ENCODE results near the gene PIKFYVE.

The PIKFYVE gene

GRCh38 chr2:208304695-208305094 lies 38.6 kb downstream of the PIKFYVE start:
- WGBS, 2 experiments (ENCODE audit: insufficient coverage in 2 of 2), result 97 to 100% methylated on average over 4 of the region's 4 CpGs

GRCh38 chr2:208306291-208306690 lies 40.2 kb downstream of the PIKFYVE start:
- Histone ChIP-seq H3K36me3 (ENCODE audit: control insufficient read depth, insufficient read depth, low read length) (peaks cover 59% of the 10 kb centered on the region), H3K4me3 (ENCODE audit: extremely low read depth, insufficient read depth, low read length, poor library complexity, severe bottlenecking) (no peak overlapping the region), H3K4me1 (ENCODE audit: control insufficient read depth, insufficient read depth, low read length, poor library complexity, severe bottlenecking) (no peaks in the 10 kb centered on the region), H3K9me3 (ENCODE audit: control insufficient read depth, low read length) (no peaks in the 10 kb centered on the region), H3K27ac (ENCODE audit: low read depth, low read length, severe bottlenecking) (no peak overlapping the region)
- 88 to 100% methylated on average over 1 of the region's 1 CpG for WGBS, 2 experiments (ENCODE audit: insufficient coverage in 2 of 2)

More at GRCh38 chr2:208304695-208305094, 38.6 kb downstream of the PIKFYVE start:
- no peaks in the 10 kb centered on the region for H3K9me3 ChIP-seq (ENCODE audit: control insufficient read depth, low read length)
- no peak overlapping the region for H3K4me3 ChIP-seq (ENCODE audit: extremely low read depth, insufficient read depth, low read length, poor library complexity, severe bottlenecking)
- no peaks in the 10 kb centered on the region for H3K4me1 ChIP-seq (ENCODE audit: control insufficient read depth, insufficient read depth, low read length, poor library complexity, severe bottlenecking)
- peaks cover 75% of the 10 kb centered on the region for H3K36me3 ChIP-seq (ENCODE audit: control insufficient read depth, insufficient read depth, low read length)
- H3K27ac ChIP-seq (ENCODE audit: low read depth, low read length, severe bottlenecking), result no peak overlapping the region

GRCh38 chr2:208311321-208311720 lies 45.3 kb downstream of the PIKFYVE start:
- no peaks in the 10 kb centered on the region for H3K9me3 ChIP-seq (ENCODE audit: control insufficient read depth, low read length)
- no peak overlapping the region for H3K4me3 ChIP-seq (ENCODE audit: extremely low read depth, insufficient read depth, low read length, poor library complexity, severe bottlenecking)
- no peaks in the 10 kb centered on the region for H3K4me1 ChIP-seq (ENCODE audit: control insufficient read depth, insufficient read depth, low read length, poor library complexity, severe bottlenecking)
- 83% methylated on average over 1 of the region's 2 CpGs; no CpG with 5 or more reads in 1 of the 2 experiments for WGBS, 2 experiments (ENCODE audit: insufficient coverage in 2 of 2)
- no peak overlapping the region for H3K27ac ChIP-seq (ENCODE audit: low read depth, low read length, severe bottlenecking)
- peaks cover 47% of the 10 kb centered on the region for H3K36me3 ChIP-seq (ENCODE audit: control insufficient read depth, insufficient read depth, low read length)

GRCh38 chr2:208311954-208312353 lies 45.9 kb downstream of the PIKFYVE start:
- H3K4me3 ChIP-seq (ENCODE audit: extremely low read depth, insufficient read depth, low read length, poor library complexity, severe bottlenecking), result no peak overlapping the region
- H3K9me3 ChIP-seq (ENCODE audit: control insufficient read depth, low read length), result no peaks in the 10 kb centered on the region
- 100% methylated on average over 1 to 2 of the region's 4 CpGs for WGBS, 2 experiments (ENCODE audit: insufficient coverage in 2 of 2)
- peaks cover 45% of the 10 kb centered on the region for H3K36me3 ChIP-seq (ENCODE audit: control insufficient read depth, insufficient read depth, low read length)
- no peak overlapping the region for H3K27ac ChIP-seq (ENCODE audit: low read depth, low read length, severe bottlenecking)
- H3K4me1 ChIP-seq (ENCODE audit: control insufficient read depth, insufficient read depth, low read length, poor library complexity, severe bottlenecking), result no peaks in the 10 kb centered on the region

GRCh38 chr2:208315081-208315788 lies 49.2 kb downstream of the PIKFYVE start:
- WGBS, 2 experiments (ENCODE audit: insufficient coverage in 2 of 2), result 87 to 92% methylated on average over 4 to 7 of the region's 8 CpGs
- peaks cover 10% of the 10 kb centered on the region for H3K4me1 ChIP-seq (ENCODE audit: control insufficient read depth, insufficient read depth, low read length, poor library complexity, severe bottlenecking)
- H3K4me3 ChIP-seq (ENCODE audit: extremely low read depth, insufficient read depth, low read length, poor library complexity, severe bottlenecking), result no peak overlapping the region
- peak overlapping the region; percentile 29 for H3K27ac ChIP-seq (ENCODE audit: low read depth, low read length, severe bottlenecking)
- H3K36me3 ChIP-seq (ENCODE audit: control insufficient read depth, insufficient read depth, low read length), result peaks cover 55% of the 10 kb centered on the region
- no peaks in the 10 kb centered on the region for H3K9me3 ChIP-seq (ENCODE audit: control insufficient read depth, low read length)

GRCh38 chr2:208318127-208318526 lies 52.1 kb downstream of the PIKFYVE start:
- Histone ChIP-seq H3K4me3 (ENCODE audit: extremely low read depth, insufficient read depth, low read length, poor library complexity, severe bottlenecking) (no peak overlapping the region), H3K36me3 (ENCODE audit: control insufficient read depth, insufficient read depth, low read length) (peaks cover 64% of the 10 kb centered on the region), H3K4me1 (ENCODE audit: control insufficient read depth, insufficient read depth, low read length, poor library complexity, severe bottlenecking) (peaks cover 10% of the 10 kb centered on the region), H3K9me3 (ENCODE audit: control insufficient read depth, low read length) (no peaks in the 10 kb centered on the region), H3K27ac (ENCODE audit: low read depth, low read length, severe bottlenecking) (no peak overlapping the region)
- 80 to 100% methylated on average over 1 of the region's 2 CpGs for WGBS, 2 experiments (ENCODE audit: insufficient coverage in 2 of 2)

GRCh38 chr2:208319391-208319790 lies 53.3 kb downstream of the PIKFYVE start:
- H3K36me3 ChIP-seq (ENCODE audit: control insufficient read depth, insufficient read depth, low read length), result peaks cover 60% of the 10 kb centered on the region
- H3K27ac ChIP-seq (ENCODE audit: low read depth, low read length, severe bottlenecking), result peak overlapping the region; percentile 31
- no peak overlapping the region for H3K4me3 ChIP-seq (ENCODE audit: extremely low read depth, insufficient read depth, low read length, poor library complexity, severe bottlenecking)
- WGBS, 2 experiments (ENCODE audit: insufficient coverage in 2 of 2), result 80% methylated on average over 1 of the region's 2 CpGs; no CpG with 5 or more reads in 1 of the 2 experiments
- no peaks in the 10 kb centered on the region for H3K9me3 ChIP-seq (ENCODE audit: control insufficient read depth, low read length)
- peaks cover 10% of the 10 kb centered on the region for H3K4me1 ChIP-seq (ENCODE audit: control insufficient read depth, insufficient read depth, low read length, poor library complexity, severe bottlenecking)

- no peak overlapping the region for H3K4me3 ChIP-seq (ENCODE audit: extremely low read depth, insufficient read depth, low read length, poor library complexity, severe bottlenecking)
- WGBS, 2 experiments (ENCODE audit: insufficient coverage in 2 of 2), result 100% methylated on average over 1 of the region's 2 CpGs
Observed at GRCh38 chr2:208320686-208321085, 54.6 kb downstream of the PIKFYVE start.

GRCh38 chr2:208326016-208326415 lies 60.0 kb downstream of the PIKFYVE start:
- Histone ChIP-seq H3K4me3 (ENCODE audit: extremely low read depth, insufficient read depth, low read length, poor library complexity, severe bottlenecking) (no peak overlapping the region), H3K27ac (ENCODE audit: low read depth, low read length, severe bottlenecking) (no peak overlapping the region), H3K9me3 (ENCODE audit: control insufficient read depth, low read length) (no peaks in the 10 kb centered on the region), H3K36me3 (ENCODE audit: control insufficient read depth, insufficient read depth, low read length) (peaks cover 59% of the 10 kb centered on the region), H3K4me1 (ENCODE audit: control insufficient read depth, insufficient read depth, low read length, poor library complexity, severe bottlenecking) (no peaks in the 10 kb centered on the region)
- WGBS, 2 experiments (ENCODE audit: insufficient coverage in 2 of 2), result 89 to 93% methylated on average over 3 of the region's 4 CpGs

More at GRCh38 chr2:208320686-208321085, 54.6 kb downstream of the PIKFYVE start:
- H3K4me1 ChIP-seq (ENCODE audit: control insufficient read depth, insufficient read depth, low read length, poor library complexity, severe bottlenecking), result peaks cover 10% of the 10 kb centered on the region
- H3K9me3 ChIP-seq (ENCODE audit: control insufficient read depth, low read length), result no peaks in the 10 kb centered on the region
- H3K36me3 ChIP-seq (ENCODE audit: control insufficient read depth, insufficient read depth, low read length), result peaks cover 59% of the 10 kb centered on the region
- no peak overlapping the region for H3K27ac ChIP-seq (ENCODE audit: low read depth, low read length, severe bottlenecking)

- Histone ChIP-seq H3K4me3 (ENCODE audit: extremely low read depth, insufficient read depth, low read length, poor library complexity, severe bottlenecking) (no peak overlapping the region), H3K27ac (ENCODE audit: low read depth, low read length, severe bottlenecking) (no peak overlapping the region), H3K4me1 (ENCODE audit: control insufficient read depth, insufficient read depth, low read length, poor library complexity, severe bottlenecking) (no peaks in the 10 kb centered on the region), H3K36me3 (ENCODE audit: control insufficient read depth, insufficient read depth, low read length) (peaks cover 75% of the 10 kb centered on the region), H3K9me3 (ENCODE audit: control insufficient read depth, low read length) (no peaks in the 10 kb centered on the region)
Observed at GRCh38 chr2:208329485-208329884, 63.4 kb downstream of the PIKFYVE start.

GRCh38 chr2:208334230-208334629 lies 68.2 kb downstream of the PIKFYVE start:
- Histone ChIP-seq H3K36me3 (ENCODE audit: control insufficient read depth, insufficient read depth, low read length) (peaks cover 63% of the 10 kb centered on the region), H3K4me1 (ENCODE audit: control insufficient read depth, insufficient read depth, low read length, poor library complexity, severe bottlenecking) (no peaks in the 10 kb centered on the region), H3K9me3 (ENCODE audit: control insufficient read depth, low read length) (no peaks in the 10 kb centered on the region), H3K27ac (ENCODE audit: low read depth, low read length, severe bottlenecking) (no peak overlapping the region), H3K4me3 (ENCODE audit: extremely low read depth, insufficient read depth, low read length, poor library complexity, severe bottlenecking) (no peak overlapping the region)
